HG03521 (cell line): ENCODE measurements around the gene F8.

Experiments used
- ATAC-seq: cut with Tn5 transposase; IDR thresholded peaks from one replicate; pipeline ENCODE4 v1.9.1; 2021; ENCODE audit warnings: mild to moderate bottlenecking, moderate library complexity; ENCODE audit not compliant: unreplicated experiment

F8 gene

DNA sequence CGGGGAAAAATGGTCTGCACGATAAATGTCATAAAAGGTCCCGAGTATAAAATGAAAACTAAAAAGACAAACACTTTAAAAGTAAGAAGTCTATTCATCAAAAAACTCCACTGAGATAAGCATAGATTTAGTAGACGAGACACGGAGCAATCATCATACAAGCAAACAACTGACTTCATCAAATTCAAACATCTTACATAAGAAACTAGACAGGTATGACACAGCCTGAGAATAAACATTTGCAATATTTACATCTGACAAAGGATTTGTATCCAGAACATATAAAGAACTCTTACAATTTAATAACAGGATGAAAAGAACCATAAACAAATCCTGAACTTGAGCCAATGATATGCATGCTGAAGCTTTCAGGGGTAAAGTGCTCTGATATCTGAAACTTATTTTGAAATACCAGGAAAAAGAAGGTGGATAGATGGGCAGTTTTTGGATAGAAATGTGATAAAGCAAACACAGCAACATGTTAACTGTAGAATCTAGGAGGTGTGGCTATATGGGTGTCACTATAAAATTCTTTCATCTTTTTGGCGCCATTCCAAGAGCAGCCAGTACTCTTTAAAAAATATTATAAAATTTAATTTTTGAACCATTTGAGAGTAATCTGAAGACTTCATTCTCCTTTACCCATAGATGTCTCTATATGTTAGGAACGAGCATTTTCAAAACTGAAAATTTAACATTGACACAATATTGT lies 229.3 kb downstream of the F8 start:
- no peak for ATAC-seq

DNA sequence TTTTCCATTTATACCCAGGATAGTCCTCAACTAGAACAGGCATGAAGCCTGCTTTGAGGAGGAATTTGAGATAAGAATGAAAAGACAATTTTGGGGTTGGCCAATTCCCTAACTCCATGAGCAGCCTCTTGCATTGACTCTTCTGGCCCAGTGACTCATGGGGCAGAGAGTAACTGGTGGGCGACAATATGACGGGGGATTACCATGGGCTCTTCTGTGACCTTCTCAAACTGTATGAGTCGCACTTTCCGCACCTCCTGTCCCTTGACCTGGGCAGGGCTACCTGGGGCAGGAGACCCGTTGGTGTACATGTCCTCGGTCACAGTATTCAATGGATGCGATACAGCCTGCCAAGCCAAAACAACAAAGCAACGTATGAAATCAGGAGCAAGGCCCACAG lies 230.6 kb downstream of the F8 start:
- ATAC-seq, result no peak

DNA sequence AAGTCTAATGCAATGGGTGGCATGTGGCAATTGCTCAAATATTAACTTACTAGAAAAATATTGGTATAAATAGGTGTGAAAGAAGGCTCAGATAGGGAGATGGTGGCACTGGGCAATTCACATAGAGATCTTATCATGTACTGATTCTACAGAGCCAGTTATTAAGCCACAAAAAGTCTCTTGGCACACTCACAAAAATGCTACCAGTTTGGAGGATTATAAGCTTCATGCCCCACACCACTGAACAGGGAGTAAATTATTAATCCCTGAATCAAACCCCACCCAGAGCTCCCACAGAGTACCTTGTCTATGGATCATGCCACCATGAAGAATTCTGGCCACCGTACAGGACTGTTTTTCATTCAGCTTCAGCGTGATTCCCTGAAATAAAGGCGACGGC lies 231.1 kb downstream of the F8 start:
- no peak for ATAC-seq
